ENCODE data around the gene LPP. TPM values are rescaled to one million over a fixed set of nuclear protein-coding genes. Genes with fewer than 3 reads are reported as not detected.

The LPP gene
- total RNA-seq, 1 donor from 2014 or later, result 132 TPM

DNA sequence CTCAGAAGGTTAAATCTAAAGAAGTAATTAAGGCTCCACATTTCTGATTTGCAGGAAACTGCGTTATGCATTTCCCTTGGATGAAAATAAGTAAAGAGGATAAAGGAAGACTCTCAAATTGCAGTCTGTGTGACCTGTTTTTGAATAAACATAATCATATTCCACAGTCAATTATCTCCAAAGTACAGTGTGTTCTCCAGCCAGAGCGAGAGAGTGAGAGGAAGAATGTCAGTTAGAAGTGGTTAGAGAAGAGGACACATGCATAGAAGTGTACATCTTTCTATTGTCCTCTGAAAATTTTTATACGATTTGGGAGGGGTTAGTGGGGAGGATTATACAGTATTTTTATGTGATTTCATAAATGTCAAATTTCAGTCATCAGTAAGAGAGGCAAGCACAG lies 487.1 kb downstream of the LPP start:
- H3K27me3 Mint-ChIP-seq (ENCODE audit: low read depth), result no peaks in the 10 kb centered on the region
- H3K9me3 Mint-ChIP-seq, result no peaks in the 10 kb centered on the region
- H3K4me3 Mint-ChIP-seq, result no peak overlapping the region
- TF ChIP-seq, protein P1, sequence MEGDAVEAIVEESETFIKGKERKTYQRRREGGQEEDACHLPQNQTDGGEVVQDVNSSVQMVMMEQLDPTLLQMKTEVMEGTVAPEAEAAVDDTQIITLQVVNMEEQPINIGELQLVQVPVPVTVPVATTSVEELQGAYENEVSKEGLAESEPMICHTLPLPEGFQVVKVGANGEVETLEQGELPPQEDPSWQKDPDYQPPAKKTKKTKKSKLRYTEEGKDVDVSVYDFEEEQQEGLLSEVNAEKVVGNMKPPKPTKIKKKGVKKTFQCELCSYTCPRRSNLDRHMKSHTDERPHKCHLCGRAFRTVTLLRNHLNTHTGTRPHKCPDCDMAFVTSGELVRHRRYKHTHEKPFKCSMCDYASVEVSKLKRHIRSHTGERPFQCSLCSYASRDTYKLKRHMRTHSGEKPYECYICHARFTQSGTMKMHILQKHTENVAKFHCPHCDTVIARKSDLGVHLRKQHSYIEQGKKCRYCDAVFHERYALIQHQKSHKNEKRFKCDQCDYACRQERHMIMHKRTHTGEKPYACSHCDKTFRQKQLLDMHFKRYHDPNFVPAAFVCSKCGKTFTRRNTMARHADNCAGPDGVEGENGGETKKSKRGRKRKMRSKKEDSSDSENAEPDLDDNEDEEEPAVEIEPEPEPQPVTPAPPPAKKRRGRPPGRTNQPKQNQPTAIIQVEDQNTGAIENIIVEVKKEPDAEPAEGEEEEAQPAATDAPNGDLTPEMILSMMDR (IDR thresholded peaks at IDR 0.05; ENCODE audit: unreplicated experiment), result no peak
- no peaks in the 10 kb centered on the region for H3K4me1 Mint-ChIP-seq
- no peak for DNase-seq (ENCODE audit: low spot score in 2 of 2, unreplicated experiment in 2 of 2)
- no peak overlapping the region for H3K27ac Mint-ChIP-seq
- H3K36me3 Mint-ChIP-seq, result peaks cover 6% of the 10 kb centered on the region

DNA sequence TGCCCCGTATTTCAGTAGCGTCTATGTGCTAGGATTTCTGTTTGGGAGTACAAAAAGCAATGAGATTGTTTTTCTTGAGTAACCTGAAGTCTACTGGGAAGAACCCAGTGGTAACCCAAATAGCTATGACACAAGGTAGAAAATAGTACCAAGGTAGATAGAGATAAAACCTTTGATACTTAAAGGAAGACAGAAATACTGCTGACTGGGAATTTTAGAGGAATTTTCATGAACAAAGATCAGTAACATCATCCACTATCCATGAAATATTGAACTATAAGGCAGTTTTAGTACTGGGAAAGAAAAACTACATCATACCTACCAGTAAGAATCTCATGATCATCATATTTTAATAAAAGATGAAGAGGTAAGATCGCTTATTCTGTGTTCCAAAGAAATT lies 489.8 kb downstream of the LPP start:
- Mint-ChIP-seq H3K27ac (no peak overlapping the region), H3K36me3 (no peaks in the 10 kb centered on the region), H3K4me3 (no peak overlapping the region), H3K4me1 (no peaks in the 10 kb centered on the region), H3K9me3 (no peaks in the 10 kb centered on the region), H3K27me3 (ENCODE audit: low read depth) (no peaks in the 10 kb centered on the region)
- no peak for DNase-seq (ENCODE audit: low spot score in 2 of 2, unreplicated experiment in 2 of 2)
- TF ChIP-seq, protein P1 (IDR thresholded peaks at IDR 0.05; ENCODE audit: unreplicated experiment), result no peak

DNA sequence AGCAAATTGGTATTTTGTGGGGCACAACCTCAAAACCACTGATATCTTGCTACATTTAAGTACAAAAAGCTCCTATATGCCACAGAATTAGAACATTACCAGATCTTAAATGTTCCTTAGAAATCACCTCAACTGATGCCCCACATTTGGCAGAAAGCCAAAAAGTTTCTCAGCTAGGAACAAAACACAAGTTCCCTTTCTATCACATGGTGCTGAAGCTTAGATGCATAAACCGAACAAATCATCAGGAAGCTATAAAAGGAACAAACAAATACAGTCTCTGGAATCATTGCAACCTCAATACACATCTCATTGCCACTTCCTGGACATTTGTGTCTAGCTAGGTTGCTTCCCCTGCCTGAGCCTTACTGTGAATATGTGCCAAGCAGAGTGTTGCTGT lies 492.6 kb downstream of the LPP start:
- Mint-ChIP-seq H3K4me1 (no peaks in the 10 kb centered on the region), H3K27me3 (ENCODE audit: low read depth) (no peaks in the 10 kb centered on the region), H3K27ac (no peak overlapping the region), H3K9me3 (no peaks in the 10 kb centered on the region), H3K36me3 (no peaks in the 10 kb centered on the region), H3K4me3 (no peak overlapping the region)
- DNase-seq (ENCODE audit: low spot score in 2 of 2, unreplicated experiment in 2 of 2), result no peak
- TF ChIP-seq, protein P1 (IDR thresholded peaks at IDR 0.05; ENCODE audit: unreplicated experiment), result no peak

DNA sequence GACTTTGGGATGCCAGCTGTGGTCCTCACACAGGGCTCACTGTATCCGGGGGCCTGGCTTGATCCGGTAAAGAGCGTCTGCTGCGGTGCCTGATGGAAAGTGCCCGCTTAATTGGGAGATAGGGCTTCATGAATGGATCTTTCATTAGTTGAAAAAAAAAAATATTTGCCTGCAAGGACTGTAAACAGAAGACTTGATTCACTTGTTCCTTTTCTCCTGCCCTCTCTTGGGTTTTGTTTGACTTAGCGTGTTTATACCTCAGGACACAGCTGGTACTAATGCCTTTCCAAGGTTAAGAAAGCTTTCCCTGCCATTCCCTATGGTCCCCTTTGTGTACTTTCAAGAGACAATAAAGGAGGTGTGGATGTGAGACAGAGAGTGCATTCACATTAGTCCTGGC lies 493.3 kb downstream of the LPP start:
- H3K27me3 Mint-ChIP-seq (ENCODE audit: low read depth), result no peaks in the 10 kb centered on the region
- no peak for DNase-seq (ENCODE audit: low spot score in 2 of 2, unreplicated experiment in 2 of 2)
- TF ChIP-seq, protein P1 (IDR thresholded peaks at IDR 0.05; ENCODE audit: unreplicated experiment), result no peak
- H3K9me3 Mint-ChIP-seq, result no peaks in the 10 kb centered on the region
- H3K4me3 Mint-ChIP-seq, result no peak overlapping the region
- H3K36me3 Mint-ChIP-seq, result no peaks in the 10 kb centered on the region
- H3K4me1 Mint-ChIP-seq, result no peaks in the 10 kb centered on the region
- H3K27ac Mint-ChIP-seq, result no peak overlapping the region

DNA sequence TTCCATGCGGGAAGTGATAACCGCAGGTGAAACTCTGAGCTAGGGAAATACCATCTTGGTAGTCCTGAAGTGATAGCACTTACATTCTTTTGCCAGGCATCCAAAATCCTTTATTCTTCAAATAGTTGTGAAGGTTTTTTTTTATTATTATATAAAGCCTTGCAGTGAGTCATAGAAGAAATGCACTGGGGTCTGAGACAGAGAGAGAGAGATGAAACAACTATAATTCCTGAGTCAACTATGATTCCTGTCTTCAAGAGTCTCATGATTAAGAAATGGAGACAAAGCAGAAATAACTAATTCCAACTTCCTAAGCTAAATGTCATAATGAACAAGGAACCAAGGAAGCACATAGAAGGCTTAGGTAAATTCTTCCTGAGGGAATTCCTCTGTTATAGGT lies 495.6 kb downstream of the LPP start:
- H3K27ac Mint-ChIP-seq, result no peak overlapping the region
- no peaks in the 10 kb centered on the region for H3K27me3 Mint-ChIP-seq (ENCODE audit: low read depth)
- TF ChIP-seq, protein P1 (IDR thresholded peaks at IDR 0.05; ENCODE audit: unreplicated experiment), result no peak
- no peak for DNase-seq (ENCODE audit: low spot score in 2 of 2, unreplicated experiment in 2 of 2)
- no peaks in the 10 kb centered on the region for H3K9me3 Mint-ChIP-seq
- no peaks in the 10 kb centered on the region for H3K36me3 Mint-ChIP-seq
- no peaks in the 10 kb centered on the region for H3K4me1 Mint-ChIP-seq
- H3K4me3 Mint-ChIP-seq, result no peak overlapping the region

All from mesothelial cell of epicardium (in vitro differentiated cells).